Activated CD4-positive, CD25-positive, alpha-beta regulatory T cell (primary cell): ENCODE data around the gene RAB11FIP4.

Experiments
- DNase-seq, 4 experiments: peaks; one replicate each; lab custom pipeline; 2025; lab: John Stamatoyannopoulos, UW

Gene RAB11FIP4

DNA sequence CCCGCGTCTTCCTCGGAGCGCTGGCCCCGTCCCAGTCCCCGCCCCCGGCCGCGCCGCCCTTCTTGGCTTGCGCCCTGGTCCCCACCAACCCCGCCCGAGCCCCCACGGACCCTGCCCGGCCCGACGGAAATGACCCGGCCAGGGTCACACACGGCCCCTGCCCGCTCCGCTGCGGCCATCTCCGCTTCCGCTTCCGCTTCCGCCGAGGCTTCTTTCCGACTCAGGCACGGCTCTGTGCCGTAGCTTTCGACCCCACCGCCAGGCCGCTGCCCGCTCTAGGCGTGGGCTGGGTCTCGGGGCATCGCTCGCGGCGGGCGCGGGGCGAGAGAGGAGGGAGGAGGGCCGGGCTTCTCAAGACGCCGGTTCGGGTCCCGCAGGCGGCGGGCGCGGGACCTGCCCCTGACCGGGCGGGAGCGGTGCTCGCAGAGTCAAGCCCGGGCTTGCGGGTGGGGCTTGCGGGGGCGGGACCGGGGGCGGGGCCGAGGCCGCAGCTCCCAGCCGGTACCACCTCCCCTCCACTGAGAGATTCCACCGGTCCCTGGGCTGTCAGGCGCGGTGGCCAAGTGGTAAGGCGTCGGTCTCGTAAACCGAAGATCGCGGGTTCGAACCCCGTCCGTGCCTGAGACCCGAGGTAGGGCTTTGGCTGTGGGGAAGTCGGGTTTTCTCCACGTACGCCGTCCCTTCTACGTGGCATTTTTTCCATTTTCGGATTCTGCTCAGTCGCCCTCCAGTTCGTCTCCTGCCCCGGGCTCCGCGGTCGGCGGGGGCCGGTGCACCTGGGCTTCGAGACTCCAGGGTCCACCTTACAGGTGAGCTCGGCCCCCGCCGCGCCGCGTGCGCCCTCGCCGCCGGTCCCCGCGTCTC is 158.3 kb downstream of the RAB11FIP4 start:
- DNase-seq, result peak; percentile 76 to 98 (median 88)

DNA sequence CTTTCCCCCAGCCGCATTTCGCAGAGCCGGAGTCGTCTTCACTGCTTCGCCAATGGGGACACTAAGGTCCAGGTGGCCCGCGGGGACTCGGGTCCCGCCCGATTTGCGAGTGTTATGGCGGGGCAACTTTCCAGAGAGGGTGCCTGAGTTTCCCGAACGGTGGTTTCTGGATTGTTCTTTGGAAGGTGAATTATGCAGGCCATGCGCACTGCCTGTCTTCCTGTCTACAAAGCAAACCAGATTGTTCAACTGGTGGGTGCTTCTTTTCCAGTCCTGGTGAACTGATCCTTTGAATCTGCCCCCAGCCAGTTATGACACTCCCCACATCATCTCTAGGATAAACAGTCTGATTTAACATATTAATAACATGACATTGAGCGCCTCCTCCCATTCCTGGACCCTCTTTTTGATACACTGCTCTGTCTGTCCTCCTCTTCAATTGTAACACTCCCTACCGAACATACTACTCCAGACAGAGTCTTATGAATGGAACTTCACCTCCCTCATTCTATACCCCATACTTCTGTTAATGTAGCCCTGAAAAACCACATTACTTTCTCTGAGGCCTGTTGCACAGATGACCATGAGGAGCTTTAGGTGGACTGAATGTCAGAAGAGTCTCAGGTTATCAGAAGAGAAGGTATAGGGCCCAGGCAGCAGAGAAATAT is 159.0 kb downstream of the RAB11FIP4 start:
- no peak for DNase-seq

DNA sequence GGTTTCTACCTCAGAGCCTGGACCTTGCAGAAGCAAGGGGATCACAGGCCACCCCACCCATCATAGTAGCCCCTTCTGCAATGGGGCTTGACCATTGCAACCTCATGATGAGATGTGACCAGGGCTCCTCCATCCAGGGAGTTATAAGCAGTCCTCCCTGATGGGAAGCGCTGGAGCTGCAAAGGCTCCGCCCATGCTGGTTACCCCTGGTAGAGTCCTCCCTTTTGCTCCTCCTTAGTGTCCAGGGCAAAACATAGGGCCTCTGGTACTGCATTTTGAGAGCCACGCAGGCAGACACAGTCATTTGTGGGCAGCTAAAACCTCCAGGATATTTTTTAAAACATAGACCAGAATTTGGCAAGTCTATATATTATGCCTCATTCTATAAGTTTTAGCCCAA is 161.1 kb downstream of the RAB11FIP4 start:
- DNase-seq, result no peak

DNA sequence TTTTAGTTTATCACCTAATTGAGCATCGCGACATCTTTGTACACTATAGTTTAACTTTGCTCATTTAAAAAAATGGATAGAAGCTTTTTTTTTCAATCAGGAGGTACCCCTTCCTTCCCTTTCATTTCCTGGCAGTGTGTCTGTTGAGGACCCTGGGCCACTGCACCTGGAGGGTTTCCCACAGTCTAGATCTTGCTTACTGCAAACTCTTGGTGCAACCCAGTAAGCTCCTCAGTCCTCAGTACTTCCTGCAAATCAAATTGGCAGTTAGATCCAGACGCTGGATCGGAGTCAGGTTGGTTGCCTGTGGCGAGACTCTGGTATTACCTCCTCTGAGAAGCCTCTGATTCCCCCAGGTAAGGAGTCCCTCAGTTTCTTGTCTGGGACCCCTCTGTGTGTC is 162.0 kb downstream of the RAB11FIP4 start:
- no peak for DNase-seq

DNA sequence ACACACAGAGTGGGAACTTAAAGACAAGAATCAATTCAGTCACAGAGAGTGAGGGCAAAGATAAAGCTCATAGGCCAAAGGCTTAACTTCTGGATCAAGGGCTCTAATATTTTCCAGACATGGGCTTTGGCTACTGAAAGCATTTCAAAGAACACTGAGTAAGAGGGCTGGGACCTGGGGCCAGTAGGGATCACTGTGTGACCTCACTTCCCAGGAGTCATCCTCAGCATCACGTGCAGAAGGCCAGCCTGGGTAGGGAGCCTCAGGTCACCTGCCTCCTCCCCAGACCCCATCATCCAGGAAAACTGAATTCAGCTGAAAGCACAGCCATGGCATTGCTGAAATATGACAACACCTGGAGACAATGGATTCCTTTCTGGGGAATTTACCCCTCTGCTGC is 163.5 kb downstream of the RAB11FIP4 start:
- no peak for DNase-seq

DNA sequence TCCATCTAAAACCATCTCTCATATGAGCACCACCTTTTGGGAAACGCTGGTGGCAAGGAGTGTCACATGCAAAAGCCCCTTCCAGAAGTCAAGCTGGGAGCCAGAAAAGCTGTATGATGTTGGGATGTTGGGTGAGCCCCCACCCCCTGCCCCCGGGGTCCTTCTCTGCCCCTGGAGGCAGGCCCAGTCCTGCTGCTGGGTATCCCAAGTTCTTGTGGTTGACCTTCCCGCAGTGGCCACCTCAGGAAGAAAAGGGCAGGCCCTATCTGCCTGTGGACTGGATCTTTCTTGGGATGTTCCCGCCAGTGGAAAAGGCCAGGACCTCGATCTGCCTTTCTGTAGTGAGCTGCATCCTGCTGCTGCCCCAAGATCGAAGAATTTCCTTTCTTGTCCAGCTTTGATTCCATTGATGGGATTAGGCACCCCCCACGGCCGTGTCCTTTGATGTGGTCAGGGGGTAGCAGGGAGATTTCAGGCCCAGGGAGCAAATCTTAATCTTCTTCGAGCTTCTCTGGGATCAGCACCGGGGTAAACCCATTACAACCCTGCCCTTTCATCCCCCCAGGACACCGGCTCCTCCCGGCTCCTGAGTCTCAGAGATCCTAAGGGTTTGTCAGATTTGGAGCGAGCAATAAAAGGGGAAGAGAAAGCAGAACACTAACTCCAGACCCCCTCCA is 165.6 kb downstream of the RAB11FIP4 start:
- DNase-seq, result no peak

DNA sequence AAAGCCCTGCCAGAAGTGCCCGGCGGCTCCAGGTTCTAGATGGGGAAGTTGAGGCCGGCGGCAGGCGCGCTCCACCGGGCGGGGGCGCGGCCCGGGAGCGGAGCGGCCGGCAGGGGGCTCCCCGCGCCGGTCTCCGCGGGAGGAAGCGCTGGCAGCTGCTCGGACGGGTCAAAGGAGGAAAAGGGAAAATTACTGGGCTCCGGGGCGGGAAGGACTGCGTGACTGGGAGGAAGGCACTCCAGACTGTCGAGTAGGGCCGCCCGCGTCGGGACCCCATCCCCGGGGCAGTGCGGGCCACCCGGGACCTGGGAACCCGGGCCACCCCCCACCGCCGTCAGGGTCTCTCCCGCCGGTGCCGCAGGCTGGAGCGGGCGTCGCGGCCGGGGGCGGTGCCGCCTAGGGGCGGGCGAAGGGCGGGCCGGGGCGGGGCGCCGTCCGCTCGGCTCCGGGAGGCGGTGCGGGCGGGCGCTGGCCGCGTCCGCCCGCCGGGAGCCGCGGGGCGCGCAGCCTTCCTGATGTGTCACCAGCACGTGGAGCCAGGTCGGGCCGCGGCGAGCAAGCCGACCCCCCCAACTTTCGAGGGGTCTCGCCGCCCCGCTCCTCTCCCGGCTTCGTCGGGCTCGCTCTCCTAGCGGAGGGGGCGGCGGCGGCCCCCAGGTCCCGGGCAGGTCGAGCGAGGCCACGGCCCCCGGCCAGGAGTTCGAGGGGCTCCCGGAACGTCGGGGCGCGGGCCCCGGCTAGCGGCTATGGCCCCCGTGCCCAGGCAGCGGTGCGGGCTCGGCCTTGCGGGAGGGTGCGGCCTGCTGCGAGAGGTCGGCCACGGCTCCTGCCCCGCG is 167.5 kb downstream of the RAB11FIP4 start:
- peak; percentile 20 to 39 (median 30) for DNase-seq

DNA sequence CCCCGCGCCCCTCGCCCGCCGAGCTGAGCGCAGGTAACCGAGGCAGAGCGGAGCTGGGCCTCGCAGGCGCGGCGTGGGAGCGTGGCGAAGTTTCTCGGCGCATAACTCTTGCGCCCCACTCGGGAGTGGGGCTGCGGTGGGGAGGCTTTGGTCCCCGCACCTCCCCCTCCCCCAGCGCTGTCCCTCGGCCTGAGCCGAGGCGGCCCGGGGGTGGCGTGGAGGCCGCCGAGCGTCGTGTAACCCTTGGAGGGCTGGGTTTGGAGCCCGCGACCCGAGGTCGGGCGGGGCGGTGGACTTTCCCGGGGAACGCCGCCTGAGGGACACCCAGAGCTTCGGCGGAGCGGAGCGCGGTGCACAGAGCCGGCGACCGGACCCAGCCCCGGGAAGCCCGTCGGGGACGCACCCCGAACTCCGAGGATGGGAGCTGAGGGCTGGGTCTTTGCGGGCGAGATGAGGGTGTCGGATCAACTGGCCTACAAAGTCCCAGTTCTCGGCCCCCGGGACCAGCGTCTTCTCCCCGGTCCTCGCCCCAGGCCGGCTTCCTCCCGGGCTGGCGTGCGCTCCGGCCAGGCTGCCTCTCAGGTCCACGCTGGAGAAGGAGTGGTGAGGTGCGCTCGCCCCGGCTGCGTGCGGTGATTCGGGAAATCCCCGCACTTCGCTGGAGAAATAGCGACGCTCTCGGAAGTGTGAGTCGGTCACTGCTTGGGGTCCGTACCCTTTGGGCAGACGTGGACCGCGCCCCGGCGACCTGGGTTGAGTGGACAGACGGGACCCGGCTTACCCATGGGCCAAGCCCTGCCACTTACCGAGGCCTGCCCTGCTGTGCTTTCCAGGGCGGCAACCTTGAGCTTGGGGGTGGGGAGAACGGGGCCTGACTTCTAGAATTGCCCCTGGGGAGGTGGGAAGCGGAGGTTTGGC is 168.4 kb downstream of the RAB11FIP4 start:
- DNase-seq, result no peak

DNA sequence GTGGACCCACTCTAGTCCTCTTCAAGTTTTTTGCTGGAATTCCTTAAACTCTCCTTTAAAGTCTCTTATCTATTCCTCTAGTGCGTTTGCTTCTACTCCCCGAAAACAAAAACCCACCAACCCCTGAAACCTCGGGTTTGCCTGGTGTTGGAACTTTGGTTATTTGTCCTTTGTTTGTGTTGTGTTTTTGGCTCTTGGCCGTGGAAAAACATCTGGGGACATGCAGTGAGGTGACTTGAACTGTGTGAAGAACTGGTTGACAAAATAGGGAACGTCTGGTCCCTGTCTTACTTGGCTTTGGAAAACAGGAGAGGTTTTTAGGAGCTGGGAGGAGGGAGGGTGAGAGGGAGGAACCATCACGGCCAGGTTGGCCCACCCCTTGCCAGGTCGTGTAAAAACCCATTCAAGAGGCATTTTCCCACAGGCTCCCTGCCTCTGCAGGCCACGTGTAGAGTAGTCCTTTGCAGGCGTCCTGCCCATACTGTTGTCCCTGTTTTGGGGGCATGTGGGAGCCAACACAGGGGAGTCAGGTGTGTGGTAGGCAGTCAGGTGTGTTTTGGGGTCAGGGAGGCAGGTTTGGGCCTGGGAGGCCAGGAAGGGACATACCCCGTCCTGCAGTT is 169.3 kb downstream of the RAB11FIP4 start:
- DNase-seq, result no peak

DNA sequence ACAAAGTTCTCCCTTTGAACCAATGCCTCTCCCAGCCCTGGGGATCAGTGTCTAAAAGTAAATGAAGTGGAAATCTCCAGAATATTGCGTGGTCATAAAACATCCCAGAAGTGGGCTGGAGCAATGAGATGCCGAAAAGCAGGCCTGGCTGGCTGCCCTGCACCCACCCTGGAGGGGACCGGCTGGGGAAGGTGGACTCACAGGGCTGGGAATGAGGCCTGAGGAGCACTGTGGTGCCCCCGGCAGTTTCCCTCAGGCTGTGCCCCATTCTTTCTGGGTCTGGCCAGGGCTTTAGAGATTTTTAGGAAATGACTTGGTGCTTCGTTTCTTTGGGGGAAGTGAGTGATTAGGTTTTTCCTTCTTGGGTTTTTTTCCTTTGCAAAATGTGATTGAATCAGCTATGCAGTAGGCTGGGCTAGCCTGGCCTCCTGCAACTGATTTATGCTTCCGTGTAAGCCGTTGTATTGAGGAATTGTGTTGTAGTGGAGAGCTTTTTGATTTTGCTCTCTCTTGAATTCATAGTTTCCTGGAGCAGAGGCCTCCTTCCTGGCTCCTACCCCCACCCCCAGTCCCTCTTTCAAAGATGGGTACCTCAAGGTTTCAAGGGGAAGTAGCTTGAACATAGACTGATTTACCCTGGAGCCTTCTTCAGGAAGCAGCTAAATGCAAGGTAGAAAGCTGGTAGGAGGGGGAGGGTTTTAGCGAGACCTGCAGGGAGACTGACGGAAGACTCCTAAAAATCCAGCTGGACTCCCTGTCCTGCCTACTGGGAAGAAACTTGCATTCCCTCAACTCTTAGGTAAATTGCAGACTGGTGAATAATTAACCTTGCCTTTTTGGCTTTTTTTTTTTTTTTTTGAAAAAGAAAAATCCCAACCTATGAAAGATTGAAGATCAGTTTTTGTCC is 170.2 kb downstream of the RAB11FIP4 start:
- no peak for DNase-seq

DNA sequence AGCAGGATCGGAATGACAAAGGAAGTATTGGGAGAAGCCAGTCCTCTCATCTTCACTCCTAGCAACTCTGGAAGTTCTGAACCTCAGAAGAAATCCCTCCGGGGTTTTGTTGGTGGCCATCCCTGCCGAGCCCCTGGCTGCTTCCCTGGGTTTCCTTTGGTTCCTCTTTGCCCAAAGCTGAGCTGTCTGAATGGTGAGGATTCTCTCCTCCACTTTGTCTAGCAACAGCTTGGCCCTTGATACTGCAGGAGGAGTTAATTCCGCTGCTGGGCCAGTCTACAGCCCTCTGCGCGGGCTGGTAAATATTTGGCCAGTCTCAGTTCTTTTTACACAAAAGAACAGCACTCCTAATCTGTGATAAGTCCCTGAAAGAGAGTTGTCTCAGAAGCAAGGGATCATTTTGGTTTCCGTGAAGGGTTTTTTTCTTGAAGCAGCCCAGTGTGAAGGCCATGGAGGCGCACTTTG is 170.9 kb downstream of the RAB11FIP4 start:
- no peak for DNase-seq

DNA sequence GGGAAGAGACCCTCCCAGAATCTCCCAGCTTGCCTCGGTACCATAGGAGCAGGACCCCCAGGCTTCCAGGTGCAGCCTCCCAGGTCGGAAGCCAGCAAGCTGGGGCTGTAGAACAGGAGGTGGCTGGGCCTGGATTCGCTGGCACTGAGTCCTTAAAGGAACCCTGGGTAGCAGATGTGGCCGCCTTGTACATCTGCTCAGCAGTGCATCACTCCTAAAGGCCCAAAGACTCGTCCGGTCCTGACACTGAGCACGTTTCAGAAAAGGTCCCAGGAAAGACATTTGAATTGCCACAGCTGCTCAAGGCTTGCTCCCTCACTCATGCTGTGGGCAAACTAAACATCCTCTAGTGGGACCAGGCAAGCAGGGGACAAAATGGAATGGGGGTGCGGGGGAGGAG is 172.8 kb downstream of the RAB11FIP4 start:
- DNase-seq, result no peak

DNA sequence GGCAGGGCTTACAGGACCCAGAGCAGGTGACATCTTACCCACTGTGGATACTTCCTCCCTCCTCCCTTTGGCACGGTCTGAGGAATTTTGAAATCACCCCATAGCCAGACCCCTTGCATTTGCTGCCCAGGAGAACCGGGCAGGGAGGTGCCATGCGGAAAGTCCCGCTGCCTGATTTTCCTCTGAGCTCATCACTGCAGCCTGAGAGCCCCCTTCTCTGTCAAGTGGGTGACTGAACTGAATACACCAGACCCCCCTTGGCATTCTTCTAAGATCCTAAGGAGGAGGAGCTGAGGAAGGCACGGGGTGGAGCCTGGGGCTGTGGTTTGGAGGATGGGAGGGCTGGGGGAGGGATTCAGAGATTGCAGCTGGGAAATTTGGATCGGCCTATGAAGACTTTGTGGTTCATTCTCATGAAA is 173.4 kb downstream of the RAB11FIP4 start:
- DNase-seq, result no peak

DNA sequence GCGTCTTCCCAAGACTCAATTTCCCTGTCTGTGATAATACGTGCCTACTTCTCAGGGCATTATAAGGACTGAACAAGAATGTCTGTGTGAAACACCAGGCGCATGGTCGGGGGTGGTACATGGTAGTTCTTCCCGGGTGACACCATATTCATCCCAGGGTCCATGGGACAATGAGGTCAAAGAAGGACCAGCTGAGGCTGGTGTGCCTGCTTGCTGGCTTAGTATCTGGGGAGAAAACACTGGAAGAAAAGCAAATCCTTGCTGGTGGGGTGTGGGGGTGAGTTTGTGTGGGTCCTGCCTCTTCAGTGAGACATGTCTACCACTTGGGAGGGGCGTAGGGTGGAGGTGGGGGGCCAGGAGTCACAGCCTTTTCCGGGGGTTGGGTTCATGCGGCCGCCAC is 174.2 kb downstream of the RAB11FIP4 start:
- no peak for DNase-seq

DNA sequence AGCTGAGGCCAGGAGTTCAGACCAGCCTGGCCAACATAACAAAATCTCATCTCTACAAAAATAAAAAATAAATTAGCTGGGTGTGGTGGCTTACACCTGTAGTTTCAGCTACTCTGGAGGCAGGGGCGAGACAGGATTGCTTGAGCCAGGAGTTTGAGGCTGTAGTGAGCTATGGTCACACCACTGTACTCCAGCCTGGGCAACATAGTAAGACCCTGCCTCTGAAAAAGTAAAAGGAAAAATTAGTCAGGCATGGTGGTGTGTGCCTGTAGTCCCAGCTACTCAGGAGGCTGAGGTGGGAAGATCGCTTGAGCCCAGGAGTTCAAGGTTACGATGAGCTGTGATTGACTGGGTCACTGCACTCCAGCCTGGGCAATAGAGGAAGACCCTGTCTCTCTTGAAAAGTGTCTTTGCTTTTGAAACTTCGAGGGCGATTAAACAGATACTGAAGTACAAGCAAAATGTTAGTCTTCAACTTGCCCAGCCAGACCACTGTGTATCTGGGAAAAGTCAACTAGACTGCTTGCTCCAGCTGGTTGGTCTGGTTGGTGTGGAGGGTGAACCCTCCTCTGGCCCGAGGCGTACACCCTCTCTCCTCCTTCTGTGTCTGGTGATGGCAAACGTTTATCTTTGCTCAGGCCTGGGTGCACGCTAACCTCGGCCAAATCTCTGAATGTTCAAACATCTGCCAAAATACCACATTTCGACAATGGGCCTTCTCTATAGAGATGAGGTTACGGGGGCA is 174.9 kb downstream of the RAB11FIP4 start:
- DNase-seq, result no peak

DNA sequence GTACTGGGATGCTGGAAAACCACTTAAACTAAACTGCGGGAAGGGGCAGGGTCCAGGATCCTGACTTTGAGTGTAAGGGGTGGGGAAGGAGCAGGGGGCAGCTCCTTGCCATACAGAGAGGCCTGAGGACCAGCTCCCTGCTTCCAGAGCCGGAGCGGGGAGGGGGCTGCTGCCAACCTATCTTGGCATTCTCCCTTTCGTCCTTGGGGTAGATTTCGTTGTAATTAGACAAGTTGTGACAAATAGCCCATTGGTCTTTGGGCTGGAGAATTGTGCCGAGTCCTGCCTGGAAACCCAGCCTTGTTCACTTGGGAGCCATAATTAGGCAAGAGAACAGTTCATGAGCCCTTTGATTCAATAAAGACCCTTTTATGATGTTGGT is 175.5 kb downstream of the RAB11FIP4 start:
- DNase-seq, result no peak

DNA sequence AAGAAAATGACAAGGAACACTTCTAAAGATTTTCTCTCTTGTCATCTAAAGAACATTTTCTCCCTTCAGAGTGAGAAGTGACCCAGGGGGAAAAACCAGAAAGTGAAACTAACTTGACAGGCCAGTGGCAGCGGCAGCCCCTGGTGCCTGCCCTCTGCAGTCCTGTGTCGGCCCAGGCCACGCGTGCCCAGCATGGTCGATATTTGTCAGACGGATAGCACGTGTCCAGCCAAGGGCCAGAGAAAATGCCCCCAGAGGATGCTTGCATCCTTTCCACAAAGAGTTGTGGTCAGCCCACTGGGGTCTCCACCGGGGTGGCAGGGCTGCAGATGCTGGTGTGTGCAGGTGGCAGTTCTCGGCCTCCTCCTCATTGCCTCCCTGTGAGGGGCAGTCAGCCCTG is 176.6 kb downstream of the RAB11FIP4 start:
- DNase-seq, result no peak

DNA sequence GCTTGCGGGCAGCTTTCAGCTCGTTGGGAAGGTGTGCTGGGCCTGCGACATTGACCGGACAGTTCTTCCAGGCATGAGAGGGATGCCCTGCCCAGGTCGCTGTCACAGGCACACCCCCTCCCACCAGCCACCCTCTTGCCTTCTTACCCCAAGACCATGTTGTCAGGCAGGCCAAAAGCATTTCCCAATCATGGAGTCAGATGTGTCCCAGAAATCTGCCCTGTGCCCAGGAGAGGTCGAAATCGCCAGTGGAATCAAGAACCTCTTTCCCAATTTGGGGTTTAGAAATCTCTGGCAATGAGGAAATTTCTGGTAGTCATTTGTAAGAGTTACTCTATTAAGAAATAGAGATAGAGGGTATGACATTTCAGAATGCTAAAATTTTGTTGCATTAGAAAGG is 177.1 kb downstream of the RAB11FIP4 start:
- DNase-seq, result no peak

DNA sequence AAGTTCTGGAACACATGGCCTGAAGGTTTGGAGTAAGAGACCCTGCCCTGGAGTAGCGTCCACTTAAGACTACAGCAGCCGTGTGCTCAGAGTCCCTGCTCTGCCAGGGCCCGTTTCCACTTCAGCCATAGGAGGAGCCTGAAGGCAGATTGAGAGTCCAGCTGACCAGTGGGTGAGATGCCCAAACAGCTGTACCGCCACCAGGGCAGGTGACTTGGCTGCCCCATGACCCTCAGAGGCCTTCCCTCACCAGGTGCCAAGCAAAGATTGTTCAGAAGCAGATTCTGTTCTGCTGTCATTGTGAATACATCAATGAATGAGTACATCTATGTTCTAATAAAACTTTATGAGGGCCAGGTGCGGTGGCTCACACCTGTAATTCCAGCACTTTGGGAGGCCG is 178.8 kb downstream of the RAB11FIP4 start:
- DNase-seq, result no peak
